Stimulated activated CD8-positive, alpha-beta memory T cell treated with anti-CD3 and anti-CD28 coated beads, Interleukin-12 subunit alpha, Interleukin-12 subunit beta, amount 100 ng/mL, for 4 hours (primary cell): Measurements from ENCODE around the gene CEP112.

ENCODE experiments used
- DNase-seq: peaks from one replicate; pipeline ENCODE4 v3.0.0-alpha.2; 2020; ENCODE audit warnings: low read depth

The CEP112 gene

DNA sequence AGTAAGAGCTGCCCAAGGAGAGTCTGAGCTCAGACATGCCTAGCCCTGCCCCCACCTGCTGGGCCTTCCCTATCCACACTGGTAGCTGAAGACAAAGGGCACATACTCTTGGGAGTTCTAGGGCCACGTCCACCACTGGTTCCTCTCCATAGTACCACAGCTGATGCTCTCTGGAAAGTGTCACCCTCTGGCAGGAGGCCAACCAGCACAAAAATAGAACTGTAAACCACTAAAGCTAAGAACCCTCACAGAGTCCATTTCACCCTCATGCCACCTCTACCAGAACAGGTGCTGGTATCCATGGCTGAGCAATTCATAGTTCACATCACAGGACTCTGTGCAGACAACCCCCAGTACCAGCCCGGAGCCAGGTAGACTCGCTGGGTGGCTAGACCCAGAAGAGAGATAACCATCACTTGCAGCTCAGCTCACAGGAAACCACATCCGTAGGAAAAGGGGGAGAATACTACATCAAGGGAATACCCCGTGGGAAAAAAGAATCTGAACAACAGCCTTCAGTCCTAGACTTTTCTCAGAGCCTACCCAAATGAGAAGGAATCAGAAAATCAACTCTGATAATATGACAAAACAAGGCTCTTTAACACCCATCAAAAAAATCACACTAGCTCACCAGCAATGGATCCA is 115.3 kb downstream of the CEP112 start:
- no peak for DNase-seq

DNA sequence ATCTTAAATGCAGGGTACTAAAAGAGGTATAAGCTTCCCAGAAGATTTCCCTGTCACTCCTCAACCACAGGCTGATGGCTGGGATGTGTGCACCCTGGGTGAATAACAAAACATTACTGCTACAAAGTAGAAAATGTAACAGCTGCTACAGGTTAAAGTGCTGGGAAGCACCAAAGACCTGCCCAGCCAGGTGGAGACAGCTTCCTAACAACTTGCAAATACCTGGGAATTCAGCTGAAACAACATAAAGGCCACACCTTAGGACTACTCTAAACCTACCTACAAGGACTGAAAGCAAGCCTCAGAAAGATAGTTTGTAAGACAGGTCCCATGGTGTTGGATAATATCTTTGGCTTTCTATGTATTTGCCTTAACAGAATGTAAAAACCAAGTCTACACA is 118.5 kb downstream of the CEP112 start:
- DNase-seq = no peak

DNA sequence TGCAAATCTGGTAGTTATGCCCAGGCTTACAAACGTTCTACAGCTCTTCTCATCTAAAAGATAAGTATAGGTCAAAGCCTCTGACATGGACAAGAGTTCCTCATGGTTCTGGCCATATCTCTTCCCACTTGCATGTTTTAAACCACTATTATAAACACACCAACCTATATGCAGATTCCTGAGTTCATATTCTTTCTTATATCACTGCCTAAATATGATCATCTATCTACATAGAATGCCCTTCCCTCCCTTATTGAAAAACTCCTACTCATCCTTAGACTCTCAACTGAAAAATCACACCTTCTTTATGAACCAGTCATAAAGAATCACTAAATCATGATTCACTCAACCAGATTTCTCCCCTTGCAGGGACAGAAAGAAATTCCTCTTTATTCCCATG is 128.2 kb downstream of the CEP112 start:
- no peak for DNase-seq

DNA sequence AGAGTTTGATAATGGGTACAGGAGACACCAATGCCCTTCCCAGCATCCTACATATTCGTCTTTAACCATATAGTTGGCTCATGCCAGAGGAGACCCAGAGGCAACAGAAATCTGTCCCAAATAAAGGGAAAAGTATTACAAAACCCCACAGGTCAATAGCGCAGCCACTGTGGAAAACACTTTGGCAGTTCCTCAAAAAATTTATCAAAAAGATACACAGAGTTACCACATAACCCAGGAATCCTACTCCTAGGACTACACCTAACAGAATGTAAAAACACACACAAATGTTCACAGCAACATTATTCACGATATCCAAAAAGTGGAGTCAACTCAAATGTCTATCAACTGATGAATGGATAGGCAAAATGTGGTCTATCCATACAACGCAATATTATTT is 135.8 kb downstream of the CEP112 start:
- no peak for DNase-seq

DNA sequence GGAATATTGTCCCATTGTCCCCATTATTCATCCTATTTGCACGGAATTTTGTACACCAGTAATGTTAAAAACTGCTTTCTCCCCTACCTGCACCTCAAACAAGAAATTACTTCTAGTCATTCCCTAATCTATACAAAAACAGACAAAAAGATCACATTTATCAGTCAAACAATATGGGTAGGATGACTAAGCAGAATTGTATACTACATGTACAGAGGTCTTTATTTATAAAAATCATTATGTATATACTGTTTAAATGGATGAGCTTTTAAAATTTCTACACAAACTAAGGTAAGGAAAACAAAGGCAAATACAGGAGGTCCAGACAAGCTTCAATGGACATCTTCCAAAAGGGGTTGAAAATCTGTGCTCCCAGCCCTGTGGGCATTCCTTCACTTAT is 137.7 kb downstream of the CEP112 start:
- DNase-seq = no peak

DNA sequence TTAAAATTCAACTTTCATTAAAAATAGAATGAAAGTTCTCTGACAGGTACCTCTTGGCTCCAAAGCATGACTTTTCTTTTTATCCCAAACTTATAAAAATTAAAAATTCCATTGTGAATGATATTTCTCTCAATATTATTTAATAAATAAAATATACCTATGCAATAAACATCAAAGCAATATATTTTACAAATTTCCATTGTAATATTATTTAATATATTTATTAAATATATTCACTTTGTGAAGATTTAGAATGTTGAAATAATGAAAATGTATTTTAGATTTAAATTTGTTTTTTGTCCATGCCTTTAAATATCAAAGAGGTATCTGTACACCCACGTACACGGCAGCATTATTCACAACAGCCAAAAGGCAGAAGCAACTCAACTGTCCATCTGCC is 147.8 kb downstream of the CEP112 start:
- no peak for DNase-seq

DNA sequence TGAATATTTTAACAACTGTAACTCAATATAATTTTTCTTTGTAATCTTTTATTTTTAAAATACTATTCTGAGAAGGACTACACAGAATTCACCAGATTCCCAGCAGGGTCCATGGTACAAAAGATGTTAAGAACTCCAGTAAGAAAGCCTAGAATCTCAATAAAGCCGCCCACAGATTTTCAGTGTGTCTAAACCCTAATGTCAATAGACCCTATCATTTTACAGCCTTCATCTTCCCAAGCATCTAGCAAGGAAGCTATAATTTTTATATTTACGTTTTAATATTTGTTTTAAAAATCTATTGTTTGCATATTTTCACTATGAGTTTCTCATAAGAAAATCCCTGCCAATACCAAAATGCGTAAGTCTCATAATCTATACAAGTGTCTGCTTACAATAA is 148.5 kb downstream of the CEP112 start:
- DNase-seq = no peak

DNA sequence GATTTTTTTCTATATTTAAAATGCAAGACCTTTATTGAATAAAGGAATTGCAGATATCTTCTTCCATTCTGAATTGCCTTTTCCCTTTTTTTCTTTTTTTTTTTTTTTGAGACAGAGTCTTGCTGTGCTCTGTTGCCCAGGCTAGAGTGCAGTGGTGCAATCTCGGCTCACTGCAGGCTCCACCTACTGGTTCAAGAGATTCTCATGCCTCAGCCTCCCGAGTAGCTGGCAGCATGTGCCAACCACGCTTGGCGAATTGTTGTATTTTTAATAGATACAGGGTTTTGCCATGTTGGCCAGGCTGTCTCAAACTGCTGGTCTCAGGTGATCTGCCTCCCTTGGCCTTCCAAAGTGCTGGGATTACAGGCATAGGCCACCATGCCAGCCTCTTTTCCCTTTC is 151.5 kb downstream of the CEP112 start:
- DNase-seq = no peak

DNA sequence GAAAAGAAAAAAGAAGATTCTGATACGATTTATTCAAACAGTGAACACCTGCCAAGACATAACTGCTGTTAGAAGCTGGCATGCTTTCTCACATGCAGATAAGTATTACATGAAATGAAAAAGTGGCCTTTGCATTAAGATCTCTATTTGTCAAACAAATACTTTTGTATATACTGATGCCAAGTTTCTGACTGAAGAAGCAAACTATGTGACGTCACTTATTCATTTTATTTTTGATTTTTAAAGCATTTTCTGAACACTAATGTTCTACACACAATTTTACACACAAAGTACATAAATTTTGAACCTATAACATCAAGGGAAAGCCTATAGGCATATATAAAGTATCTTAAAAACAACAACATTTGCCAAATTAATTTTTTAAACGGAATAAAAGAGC is 153.8 kb downstream of the CEP112 start:
- no peak for DNase-seq

DNA sequence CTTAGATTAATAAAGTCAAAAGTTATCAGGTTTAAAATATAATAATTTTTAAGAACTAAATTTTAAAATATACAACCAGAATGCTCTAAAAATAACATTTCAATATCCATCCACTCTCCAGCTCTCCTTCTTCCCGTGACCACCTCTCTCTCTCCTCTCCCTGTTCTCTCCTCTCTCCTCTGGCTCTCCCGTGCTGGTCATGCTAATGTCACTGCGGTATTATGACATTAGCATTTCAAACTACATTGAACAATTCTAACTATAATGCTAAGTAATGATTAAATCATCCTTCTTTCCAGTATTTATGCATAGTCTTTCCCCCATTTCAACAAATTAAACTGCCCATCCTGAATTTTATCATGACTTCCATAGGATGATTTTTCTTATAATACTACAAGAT is 154.7 kb downstream of the CEP112 start:
- no peak for DNase-seq

DNA sequence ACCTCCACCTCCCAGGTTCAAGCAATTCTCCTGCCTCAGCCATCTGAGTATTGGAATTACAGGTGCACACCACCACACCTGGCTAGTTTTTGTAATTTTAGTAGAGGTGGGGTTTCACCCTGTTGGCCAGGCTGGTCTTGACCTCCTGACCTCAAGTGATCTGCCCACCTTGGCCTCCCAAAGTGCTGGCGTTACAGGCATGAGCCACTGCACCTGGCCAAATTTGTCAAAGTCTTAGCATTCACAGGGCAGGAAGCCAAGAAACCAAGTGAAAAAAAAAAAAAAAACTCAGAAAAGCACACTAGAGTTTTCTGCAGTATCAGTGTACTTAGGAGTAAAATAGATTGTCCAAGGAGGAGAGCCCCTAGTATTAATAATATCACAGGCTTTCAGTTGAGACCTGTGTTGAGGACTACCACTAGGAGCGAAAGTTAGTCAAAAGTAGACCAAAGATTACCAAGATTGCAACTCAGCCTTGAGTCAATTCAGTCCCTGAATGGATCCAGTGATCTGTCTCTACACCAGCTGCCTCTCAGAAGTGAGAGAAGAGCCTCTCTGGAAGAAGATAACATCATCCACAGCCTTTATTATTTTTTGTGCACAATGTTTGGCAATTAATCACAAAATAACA is 159.7 kb downstream of the CEP112 start:
- no peak for DNase-seq

DNA sequence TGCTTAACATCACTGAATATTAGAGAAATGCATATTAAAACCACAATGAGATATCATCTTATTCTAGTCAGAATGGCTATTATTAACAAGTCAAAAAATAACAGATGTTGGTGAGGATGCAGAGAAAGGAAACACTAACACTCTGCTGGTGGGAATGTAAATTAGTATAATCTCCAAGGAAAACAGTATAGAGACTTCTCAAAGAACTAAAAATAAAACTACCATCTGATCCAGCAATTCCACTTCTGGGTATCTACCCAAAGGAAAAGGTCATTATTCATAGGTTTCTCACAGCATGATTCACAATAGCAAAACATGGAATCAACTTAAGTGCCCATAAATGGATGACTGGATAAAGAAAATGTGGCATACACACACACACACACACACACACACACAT is 166.4 kb downstream of the CEP112 start:
- no peak for DNase-seq

DNA sequence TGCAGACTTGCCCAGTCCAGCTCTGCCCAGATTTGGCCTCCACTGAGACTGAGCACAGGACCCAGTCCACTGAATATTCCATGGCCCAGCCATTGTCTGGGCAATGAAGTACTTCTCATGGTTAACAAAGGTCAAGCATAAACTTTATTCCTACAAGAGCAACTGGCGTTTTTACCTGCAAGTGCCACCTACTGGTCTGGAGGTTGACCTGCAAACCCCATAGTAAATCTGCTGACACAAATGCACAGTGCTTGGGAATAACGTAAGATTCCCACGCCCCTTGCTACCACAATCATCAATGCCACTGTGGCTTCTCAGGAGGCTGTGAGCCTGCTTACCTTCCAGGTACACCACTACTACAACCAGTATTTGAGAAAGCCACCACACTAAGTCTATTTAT is 170.2 kb downstream of the CEP112 start:
- no peak for DNase-seq

DNA sequence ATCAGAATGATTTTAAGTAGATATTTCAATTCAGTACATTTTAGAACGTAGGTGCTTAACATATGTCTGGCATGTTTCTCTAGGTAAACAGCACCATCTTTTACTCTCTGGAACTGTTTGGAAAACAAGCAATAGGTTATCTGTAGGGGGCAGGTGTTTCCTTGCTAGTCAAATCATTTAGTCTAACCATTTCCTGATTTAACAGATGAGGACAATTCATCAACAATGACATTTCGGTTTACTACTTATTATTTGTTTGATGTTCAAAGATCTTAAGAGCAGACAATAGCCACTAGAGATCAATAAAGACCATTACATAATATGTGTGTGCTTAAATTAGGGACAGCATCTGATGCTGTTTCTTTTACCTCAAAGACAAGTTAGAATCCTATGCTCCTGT is 173.1 kb downstream of the CEP112 start:
- no peak for DNase-seq

DNA sequence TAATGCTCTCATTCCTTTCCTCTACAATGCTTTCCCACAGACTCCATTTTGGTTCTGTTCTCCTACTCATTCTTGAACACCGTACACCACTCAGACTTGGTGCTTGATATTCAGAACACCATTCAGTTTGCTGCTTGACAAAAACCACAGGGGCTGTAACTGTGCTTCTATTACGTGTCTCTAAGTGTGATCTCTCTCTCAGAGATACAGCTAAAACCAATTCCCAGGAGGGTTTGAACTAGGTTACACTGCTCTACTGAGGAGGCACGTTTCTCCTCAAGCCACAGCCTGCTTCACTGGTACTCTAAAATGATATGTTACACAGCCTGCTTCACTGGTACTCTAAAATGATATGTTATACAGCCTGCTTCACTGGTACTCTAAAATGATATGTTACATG is 175.7 kb downstream of the CEP112 start:
- no peak for DNase-seq

DNA sequence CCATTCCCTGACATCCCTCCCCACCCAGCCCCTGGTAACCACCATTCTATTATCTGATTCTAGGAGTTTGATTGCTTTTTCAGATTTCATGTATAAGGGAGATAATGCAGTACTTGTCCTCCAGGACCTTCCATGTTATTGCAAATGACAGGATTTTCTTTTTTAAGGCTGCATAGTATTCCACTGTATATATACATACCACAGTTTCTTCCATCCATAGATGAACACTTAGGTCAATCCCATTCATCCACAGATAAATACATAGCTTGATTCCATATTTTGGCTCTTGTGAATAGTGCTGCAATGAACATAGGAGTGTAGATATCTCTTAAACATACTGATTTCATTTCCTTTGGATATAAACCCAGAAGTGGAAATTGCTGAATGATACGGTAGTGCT is 183.3 kb downstream of the CEP112 start:
- DNase-seq = no peak

DNA sequence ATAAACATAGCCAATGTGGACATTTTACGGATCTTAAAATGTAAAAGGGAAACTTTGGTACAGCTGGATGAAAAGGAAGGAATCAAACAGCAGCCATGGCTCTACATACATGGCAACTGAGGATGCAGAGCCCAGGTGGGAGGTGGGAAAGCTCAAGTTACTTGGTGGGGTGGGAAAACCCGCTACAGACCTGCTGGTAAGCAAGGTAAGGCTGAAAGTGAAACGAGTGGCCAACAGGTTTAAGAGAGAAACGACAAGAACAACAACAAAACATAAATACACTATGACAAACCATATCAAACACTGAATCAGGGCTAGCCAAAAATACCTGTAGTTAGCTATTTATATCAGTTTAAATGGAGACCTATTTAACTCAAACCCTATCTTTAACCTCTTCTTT is 185.3 kb downstream of the CEP112 start:
- DNase-seq = no peak

DNA sequence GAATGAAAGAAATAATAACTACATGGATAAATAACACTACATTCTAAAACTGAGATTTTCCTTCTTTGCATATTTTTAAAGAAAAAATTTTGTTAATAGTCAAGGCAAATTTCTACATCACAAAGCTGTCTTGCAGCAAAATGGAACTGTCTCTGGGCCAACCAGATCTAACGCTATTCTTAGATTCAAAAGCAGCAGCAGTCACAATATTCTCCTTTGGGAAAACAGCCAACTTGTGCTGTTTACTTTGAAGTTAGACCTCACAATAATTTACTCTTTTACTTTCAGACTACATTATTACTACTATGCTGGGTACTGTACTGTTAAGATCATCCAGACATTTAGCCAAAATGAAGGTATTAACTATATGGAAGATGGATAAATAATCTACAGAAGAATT is 189.1 kb downstream of the CEP112 start:
- no peak for DNase-seq

DNA sequence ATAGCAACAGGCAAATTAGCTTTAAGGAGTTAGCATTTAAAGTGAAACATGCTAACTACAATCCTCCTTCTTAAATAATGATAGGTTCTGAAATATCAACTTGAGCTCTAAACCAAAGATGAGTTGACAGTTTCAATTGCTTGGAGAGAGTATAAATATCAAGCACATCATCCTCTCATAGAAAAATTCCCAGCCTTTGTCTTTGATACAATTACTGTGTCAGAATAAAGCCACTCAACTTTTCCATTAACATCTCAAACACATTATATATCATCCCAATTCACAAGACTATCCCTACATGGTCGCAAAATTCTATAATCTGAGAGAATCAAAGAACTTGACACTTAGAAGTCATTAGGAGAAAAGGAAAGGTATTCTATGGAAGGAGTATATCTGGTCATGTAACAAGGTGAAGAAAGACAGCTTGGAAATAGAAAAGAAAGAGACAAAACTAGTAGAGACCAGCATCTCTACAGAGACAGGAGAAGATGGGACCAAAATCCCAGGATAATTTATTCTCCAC is 189.8 kb downstream of the CEP112 start:
- no peak for DNase-seq

DNA sequence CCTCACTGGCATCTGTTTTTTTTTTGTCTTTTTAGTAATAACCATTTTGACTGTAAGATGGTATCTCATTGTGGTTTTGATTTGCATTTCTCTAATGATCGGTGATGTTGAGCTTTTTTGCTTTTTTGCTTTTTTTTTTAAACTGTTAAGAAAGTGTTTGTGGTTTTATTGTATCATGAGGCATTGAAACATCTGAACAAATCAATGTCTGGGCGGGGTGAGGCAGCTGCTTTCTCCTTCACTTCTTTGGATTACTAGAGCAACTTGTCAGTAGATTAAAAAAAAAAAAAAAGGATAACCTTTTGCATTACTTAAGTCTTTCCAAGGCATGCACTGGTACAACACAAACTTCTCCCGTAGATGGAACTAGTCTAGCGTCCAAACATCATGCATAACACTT is 191.7 kb downstream of the CEP112 start:
- no peak for DNase-seq

DNA sequence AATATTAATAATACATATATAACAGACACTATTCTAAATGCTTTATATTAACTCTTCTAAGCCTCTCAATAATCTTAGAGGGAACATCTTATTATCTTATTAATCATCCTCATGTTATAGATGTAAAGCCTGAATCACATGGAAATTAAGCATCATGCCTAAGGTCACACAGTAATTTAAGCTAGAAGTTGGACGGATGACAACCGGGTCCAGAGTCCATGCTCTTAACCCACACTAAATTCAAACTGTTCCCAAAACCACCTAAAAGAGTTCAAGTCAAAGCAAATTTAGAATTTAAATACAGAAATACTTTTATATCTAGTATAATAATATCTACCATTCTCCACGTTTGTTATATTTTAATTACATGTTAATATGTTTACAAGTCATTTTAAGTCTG is 193.3 kb downstream of the CEP112 start:
- no peak for DNase-seq

DNA sequence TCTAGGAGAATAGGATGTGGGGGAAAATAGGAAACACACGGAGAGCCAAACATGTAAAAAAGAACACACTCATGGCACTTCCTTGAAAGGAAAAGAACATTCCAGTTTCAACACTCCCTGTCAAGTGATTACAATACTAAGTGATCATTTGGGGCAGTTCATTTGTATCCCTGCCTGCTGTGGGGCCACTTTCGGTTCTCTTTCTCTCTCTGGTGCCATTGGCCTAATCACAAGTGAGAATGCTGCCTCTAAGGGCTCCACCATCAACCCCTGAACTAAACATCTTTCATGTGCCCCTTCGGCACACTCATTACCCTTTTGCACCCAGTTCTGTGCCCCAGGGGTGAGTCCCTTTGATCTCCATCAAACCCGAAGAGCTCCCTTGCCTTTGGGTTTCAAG is 197.3 kb downstream of the CEP112 start:
- no peak for DNase-seq

DNA sequence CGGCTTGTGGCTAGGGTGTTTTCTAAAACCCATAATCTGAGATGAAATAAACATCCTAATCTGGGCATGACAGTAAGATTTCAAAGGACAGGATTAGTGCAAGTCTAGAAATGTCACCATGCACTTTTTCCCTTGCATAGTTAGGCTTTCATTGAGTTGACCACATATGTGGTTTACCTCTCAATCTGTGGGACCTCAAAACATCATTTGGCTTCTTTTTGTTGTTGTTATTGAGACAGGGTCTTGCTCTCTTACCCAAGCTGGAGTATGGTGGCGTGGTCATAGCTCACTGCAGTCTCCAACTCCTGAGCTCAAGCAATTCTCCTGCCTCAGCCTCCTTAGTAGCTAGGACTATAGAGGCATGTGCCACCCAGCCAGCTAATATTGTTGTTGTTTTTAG is 197.8 kb downstream of the CEP112 start:
- DNase-seq = no peak

DNA sequence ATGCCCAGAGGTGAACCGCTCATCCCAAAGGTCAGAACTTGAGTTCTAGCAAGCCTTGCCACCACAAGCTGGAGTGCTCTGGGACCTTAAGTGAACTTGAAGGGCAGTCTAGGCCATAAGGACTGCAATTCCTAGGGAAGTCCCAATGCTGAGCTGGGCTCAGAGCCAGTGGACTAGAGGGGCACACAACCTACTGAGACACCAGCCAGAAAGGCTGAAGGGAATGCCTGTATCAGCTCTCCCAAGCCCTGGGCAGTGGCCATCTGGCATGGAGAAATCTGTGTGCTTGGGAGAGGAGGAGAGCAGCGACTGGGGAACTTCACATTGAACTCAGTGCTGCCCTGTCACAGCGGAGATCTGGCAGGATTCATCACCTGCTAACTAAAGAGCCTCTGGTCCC is 201.3 kb downstream of the CEP112 start:
- no peak for DNase-seq
